Activated naive CD4-positive, alpha-beta T cell treated with anti-CD3 and anti-CD28 coated beads for 36 hours (primary cell): ENCODE data around the gene TRPV5. TPM values are rescaled to one million over a fixed set of nuclear protein-coding genes. Genes with fewer than 3 reads are reported as not detected.

ENCODE experiments used
- CTCF ChIA-PET: fragments of 350-600 bp; sonication (Branson Sonifier 250); formaldehyde crosslinking; loops from one replicate; lab custom pipeline; 2021; ENCODE audit warnings: antibody characterized with exemption; lab: Charles Lee
- DNase-seq: peaks from one replicate; pipeline ENCODE4 v3.0.0-alpha.2; 2020
- H3K27ac Mint-ChIP-seq: one replicate; pipeline ENCODE4 v1.8.0; 2021; ENCODE audit warnings: mild to moderate bottlenecking, mixed read lengths
- H3K27me3 Mint-ChIP-seq: one replicate; pipeline ENCODE4 v1.8.0; 2021; ENCODE audit warnings: low read depth, mixed read lengths
- H3K36me3 Mint-ChIP-seq: one replicate; pipeline ENCODE4 v1.8.0; 2021; ENCODE audit warnings: low read depth, mixed read lengths
- H3K4me1 Mint-ChIP-seq: one replicate; pipeline ENCODE4 v1.8.0; 2021; ENCODE audit warnings: low read depth, mixed read lengths
- H3K4me3 Mint-ChIP-seq: one replicate; pipeline ENCODE4 v1.8.0; 2021; ENCODE audit warnings: mild to moderate bottlenecking, moderate library complexity, mixed read lengths
- H3K9me3 Mint-ChIP-seq: one replicate; pipeline ENCODE4 v1.8.0; 2021; ENCODE audit warnings: mixed read lengths
- intact Hi-C: fragments of 100-400 bp; cut with micrococcal nuclease; formaldehyde crosslinking; loops from one replicate; pipeline ENCODE4 v1.15.1; 2023
- total RNA-seq, 2 experiments: library from RNA; stranded (reverse); gene quantifications; one replicate each; pipeline ENCODE4 v1.2.3, GENCODE V29; 2021

Gene TRPV5
- total RNA-seq, 2 experiments from 2014 or later: not detected

DNA sequence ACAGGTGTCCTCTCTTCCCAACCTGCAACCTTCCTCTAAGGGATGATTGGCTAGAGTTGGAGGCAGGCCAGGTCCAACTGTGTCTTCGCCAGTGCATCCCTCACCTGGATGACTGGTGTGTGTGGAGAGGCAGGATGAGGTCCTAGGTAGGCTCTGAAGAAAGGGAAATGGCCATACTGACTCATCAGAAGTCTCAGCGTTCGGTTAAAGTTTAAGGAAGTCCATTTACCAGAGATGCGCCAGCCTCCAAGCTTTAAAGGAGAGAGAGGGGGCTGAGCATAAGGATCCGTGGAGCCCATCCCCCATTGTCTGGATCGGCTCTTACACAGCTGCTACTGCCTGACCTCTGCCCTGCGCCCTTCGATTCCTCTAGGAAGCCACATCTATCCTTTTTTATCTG, 24.2 kb upstream of the TRPV5 start:
- H3K36me3 Mint-ChIP-seq: no peaks in the 10 kb centered on the region
- no peak overlapping the region for H3K4me3 Mint-ChIP-seq
- no peaks in the 10 kb centered on the region for H3K27me3 Mint-ChIP-seq
- no peak overlapping the region for H3K27ac Mint-ChIP-seq
- no peaks in the 10 kb centered on the region for H3K4me1 Mint-ChIP-seq
- H3K9me3 Mint-ChIP-seq: peaks cover 22% of the 10 kb centered on the region
- CTCF ChIA-PET: interaction anchor here (1.4 kb wide), 1 partner anchor 36 kb away, joined by 4 read pairs; no protein-coding TSS in a partner anchor
- DNase-seq: no peak
- intact Hi-C loops: no loop called here

DNA sequence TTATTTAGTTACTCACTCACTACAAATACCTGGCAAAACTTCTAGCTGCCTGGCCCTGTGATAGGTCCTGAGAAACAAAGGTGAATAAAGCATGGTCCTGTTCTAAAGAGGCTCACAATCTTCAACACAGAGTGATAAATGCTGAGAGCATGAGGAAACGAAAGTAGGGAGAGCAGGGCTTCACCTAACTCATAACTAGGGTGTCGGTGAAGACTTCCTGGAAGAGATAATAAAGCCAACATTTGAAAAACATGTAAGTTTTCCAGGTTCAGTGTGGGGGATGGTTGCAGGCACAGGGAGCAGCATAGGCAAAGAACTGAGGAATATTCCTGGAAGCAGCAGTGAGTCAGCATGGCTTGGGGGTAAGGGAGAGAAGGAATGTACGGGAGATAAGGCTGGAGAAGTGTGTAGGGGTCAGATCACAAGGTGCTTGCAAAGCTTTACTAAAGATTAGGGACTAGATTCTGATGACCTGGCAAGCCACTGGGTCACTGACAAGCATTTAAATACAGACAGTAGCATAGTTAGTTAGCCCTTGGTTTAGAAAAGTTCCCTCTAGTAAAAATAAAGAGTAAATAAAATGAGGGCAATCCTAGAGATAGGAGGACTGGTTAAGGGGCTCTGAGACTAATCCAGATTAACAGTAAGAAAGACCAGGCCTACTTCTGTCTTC, 23.5 kb upstream of the TRPV5 start:
- peaks cover 22% of the 10 kb centered on the region for H3K9me3 Mint-ChIP-seq
- CTCF ChIA-PET: no interaction called here
- DNase-seq: no peak
- no peaks in the 10 kb centered on the region for H3K27me3 Mint-ChIP-seq
- no peaks in the 10 kb centered on the region for H3K4me1 Mint-ChIP-seq
- intact Hi-C loops: no loop called here
- H3K4me3 Mint-ChIP-seq: no peak overlapping the region
- no peak overlapping the region for H3K27ac Mint-ChIP-seq
- H3K36me3 Mint-ChIP-seq: no peaks in the 10 kb centered on the region

DNA sequence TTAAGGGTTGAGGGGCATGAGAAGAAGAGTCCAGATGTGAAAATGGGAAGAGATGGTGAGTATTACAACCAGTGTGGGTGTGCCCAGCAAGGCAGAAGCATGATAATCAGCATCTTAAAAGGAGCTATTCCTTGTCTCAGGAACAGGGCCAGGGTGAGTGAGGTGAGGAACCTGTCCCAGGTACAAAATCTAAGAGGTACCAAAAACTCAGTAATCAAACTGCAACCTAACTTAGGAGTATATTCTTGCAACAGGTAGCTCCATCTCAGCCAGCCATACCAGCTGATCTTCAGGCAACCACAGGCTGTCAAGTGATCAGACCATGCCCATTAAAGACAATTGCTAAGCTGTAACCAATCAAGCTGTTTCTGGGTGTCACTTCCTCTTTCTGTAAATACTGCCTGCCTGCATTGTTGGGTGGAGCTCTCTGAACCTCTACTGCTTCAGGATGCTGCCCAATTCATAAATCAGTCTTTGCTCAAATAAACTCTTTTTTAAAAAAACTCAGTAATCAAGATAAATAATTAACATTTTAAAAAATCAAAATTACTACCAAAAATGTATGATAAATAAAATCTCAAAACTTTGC, 21.2 kb upstream of the TRPV5 start:
- Mint-ChIP-seq H3K4me1 (no peaks in the 10 kb centered on the region), H3K27me3 (peaks cover 2% of the 10 kb centered on the region), H3K4me3 (no peak overlapping the region), H3K36me3 (no peaks in the 10 kb centered on the region), H3K9me3 (peaks cover 22% of the 10 kb centered on the region), H3K27ac (no peak overlapping the region)
- intact Hi-C loops: no loop called here
- DNase-seq: no peak
- CTCF ChIA-PET: no interaction called here

DNA sequence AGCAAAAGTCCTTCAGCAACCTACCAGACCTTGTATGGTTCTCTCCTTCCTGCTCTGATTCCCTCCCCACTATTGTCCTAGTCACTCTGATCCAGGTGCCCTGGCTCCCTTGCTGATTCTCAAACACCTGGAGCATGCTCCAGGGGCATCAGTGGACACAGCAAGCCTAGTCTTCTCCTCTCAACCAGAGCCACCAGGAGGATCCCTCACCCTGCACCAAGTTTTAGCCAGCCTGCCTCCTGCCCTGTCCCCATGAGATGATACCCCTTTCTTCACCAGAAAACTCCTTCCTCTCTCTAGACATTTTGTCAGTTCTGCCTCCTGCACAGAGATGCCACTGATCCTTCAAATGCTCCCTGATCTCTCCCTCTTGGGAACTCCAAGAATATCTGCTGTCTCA, 16.7 kb upstream of the TRPV5 start:
- no peak for DNase-seq
- peaks cover 2% of the 10 kb centered on the region for H3K27me3 Mint-ChIP-seq
- H3K36me3 Mint-ChIP-seq: no peaks in the 10 kb centered on the region
- intact Hi-C loops: no loop called here
- CTCF ChIA-PET: interaction anchor here (1.0 kb wide), 1 partner anchor 53 kb away, joined by 3 read pairs; no protein-coding TSS in a partner anchor
- H3K9me3 Mint-ChIP-seq: peaks cover 11% of the 10 kb centered on the region
- no peak overlapping the region for H3K27ac Mint-ChIP-seq
- no peak overlapping the region for H3K4me3 Mint-ChIP-seq
- no peaks in the 10 kb centered on the region for H3K4me1 Mint-ChIP-seq

DNA sequence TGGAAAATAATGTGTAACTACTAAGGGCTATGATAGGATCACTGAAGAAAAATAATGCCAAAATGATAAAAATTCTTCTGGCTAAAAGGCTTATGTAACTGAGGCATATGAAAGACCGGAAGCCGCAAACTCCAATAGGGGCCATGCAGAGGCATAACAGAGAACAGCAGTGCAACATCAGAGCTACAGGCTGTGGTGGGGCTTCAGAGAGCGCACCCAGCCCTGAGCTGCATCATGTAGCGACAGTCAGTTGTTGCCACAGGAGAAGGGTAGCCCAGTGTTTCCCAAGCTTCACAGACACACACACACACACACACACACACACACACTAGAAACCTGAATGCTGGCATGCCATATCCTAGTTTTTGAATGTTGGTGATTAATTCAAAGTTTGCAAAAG, 15.1 kb upstream of the TRPV5 start:
- H3K9me3 Mint-ChIP-seq: peaks cover under 1% of the 10 kb centered on the region
- H3K36me3 Mint-ChIP-seq: no peaks in the 10 kb centered on the region

DNA sequence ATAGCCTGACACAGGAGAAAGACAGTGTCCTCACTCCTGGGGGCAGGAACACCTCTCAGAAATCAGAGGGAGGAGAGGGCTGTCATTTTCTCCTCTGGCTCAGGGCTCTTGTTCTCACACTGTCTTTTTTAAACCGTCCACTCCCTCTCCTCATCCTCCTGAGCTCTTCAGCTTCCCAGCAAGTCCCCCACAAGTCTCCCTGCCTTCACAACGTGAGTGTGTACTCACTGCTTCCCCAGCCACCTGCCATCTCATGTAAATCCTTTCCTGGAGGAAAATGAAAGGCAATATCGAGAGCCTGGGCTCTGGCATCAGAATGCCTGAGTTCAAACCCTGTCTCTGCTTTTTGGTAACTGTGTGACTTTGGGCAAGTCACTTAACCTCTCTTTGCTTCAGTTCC, 11.5 kb upstream of the TRPV5 start:
- CTCF ChIA-PET: no interaction called here
- Mint-ChIP-seq H3K4me3 (no peak overlapping the region), H3K27ac (no peak overlapping the region), H3K36me3 (no peaks in the 10 kb centered on the region), H3K9me3 (no peaks in the 10 kb centered on the region), H3K4me1 (no peaks in the 10 kb centered on the region), H3K27me3 (peaks cover 3% of the 10 kb centered on the region)
- DNase-seq: no peak
- intact Hi-C loops: no loop called here

More for the DNA sequence above, 15.1 kb upstream of the TRPV5 start:
- Mint-ChIP-seq H3K4me1 (no peaks in the 10 kb centered on the region), H3K27me3 (peaks cover 5% of the 10 kb centered on the region), H3K27ac (no peak overlapping the region), H3K4me3 (no peak overlapping the region)
- CTCF ChIA-PET: no interaction called here
- DNase-seq: no peak
- intact Hi-C loops: no loop called here

DNA sequence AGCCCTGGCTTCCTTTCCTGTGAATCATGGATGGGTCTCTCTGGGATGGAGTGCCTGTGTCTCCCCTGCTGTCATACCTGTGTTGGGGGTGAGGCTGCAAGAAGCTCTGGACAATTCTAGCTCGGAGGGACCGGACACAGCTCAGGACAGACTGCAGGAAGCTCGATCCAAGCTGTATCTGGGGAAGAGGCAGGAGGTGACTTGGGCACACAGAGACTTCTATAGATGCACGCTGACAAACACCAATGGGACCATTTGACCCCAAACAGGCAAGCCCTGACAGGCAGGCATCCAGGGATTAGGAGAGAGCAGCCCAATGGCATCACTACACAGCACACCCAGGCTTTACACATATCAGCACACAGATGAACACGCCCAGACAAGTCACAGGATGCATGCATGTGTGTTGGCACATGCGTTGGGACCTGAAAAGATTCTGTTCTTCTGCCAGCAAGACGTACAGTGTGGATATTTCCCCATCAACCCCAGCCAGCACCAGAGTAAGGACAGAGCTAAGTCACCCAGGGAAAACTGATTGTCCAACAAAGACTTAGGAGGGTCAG, 10.2 kb upstream of the TRPV5 start:
- Mint-ChIP-seq H3K27ac (no peak overlapping the region), H3K36me3 (no peaks in the 10 kb centered on the region), H3K9me3 (no peaks in the 10 kb centered on the region), H3K4me1 (no peaks in the 10 kb centered on the region), H3K4me3 (no peak overlapping the region), H3K27me3 (peaks cover 3% of the 10 kb centered on the region)
- DNase-seq: no peak
- CTCF ChIA-PET: interaction anchor here (0.6 kb wide), 1 partner anchor 17 kb away, joined by 4 read pairs; no protein-coding TSS in a partner anchor
- intact Hi-C loops: no loop called here

DNA sequence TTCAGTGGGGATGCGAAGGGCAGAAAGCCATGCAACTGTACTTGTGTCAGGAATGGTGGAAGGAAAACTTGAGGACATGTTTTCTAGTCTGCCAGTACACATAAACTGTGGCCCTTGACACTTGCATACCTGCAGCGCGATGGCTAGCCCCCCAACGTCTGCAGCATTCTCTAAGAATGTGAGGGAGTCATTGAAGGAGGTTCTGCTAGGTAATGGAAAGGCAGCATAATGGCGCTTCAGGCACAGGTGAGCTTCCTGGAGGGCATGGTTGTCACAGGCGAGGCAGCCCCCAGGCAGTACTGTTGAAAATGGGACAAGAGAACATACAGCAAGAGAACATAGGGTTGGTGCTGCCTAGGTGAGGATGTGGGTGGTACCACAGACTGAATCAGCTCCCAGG, 9.2 kb upstream of the TRPV5 start:
- no peaks in the 10 kb centered on the region for H3K9me3 Mint-ChIP-seq
- CTCF ChIA-PET: no interaction called here
- H3K36me3 Mint-ChIP-seq: no peaks in the 10 kb centered on the region
- peaks cover 3% of the 10 kb centered on the region for H3K27me3 Mint-ChIP-seq
- H3K4me1 Mint-ChIP-seq: no peaks in the 10 kb centered on the region
- DNase-seq: no peak
- intact Hi-C loops: no loop called here
- H3K27ac Mint-ChIP-seq: no peak overlapping the region
- H3K4me3 Mint-ChIP-seq: no peak overlapping the region

DNA sequence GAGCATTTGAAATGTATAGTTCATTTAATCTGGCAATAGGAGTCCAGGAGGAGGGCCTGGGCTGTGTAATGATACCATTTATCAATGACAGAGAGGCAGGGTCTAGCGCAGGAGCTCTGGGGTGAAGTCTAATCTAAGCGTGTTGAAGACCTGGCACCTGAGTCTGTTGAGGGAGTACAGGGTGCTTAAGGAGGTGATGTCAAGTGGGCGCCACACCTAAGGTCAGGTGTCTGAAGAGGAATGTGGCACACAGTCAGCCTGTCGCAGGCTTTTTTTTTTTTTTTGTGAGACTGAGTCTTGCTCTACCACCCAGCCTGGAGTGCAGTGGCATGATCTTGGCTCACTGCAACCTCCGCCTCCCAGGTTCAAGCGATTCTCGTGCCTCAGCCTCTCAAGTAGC, 8.0 kb upstream of the TRPV5 start:
- Mint-ChIP-seq H3K27me3 (peaks cover 3% of the 10 kb centered on the region), H3K27ac (no peak overlapping the region), H3K4me3 (no peak overlapping the region), H3K36me3 (no peaks in the 10 kb centered on the region), H3K9me3 (no peaks in the 10 kb centered on the region), H3K4me1 (no peaks in the 10 kb centered on the region)
- DNase-seq: no peak
- CTCF ChIA-PET: no interaction called here
- intact Hi-C loops: no loop called here

DNA sequence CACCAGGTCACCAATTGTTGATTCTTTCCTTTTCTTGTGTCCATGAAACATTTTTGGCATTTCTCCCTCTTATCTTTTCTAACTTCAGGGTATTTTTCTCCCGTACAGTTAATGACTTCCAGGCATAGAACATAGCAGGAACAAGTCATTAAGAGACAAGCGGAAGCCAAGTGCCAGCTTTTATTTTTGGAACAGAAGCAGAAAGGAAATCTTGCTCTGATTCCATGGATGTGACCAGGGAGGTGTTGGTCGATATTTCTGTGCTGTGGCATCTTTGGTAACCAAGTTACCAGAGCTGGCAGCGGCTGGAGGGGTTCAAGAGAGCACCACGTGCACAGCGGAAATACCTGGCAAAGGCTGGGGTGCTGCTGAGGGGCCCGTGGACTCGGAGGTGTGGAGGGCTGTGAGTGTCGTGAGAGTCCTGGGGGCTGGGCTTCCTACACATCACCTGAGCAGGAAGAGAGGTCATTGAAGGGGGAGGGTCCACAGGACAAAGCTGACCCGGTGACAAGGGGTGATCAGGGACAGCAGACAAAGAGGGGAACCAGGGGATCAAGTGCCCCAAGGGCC, 7.5 kb upstream of the TRPV5 start:
- Mint-ChIP-seq H3K9me3 (no peaks in the 10 kb centered on the region), H3K4me3 (no peak overlapping the region), H3K27me3 (peaks cover 3% of the 10 kb centered on the region), H3K36me3 (no peaks in the 10 kb centered on the region), H3K4me1 (no peaks in the 10 kb centered on the region), H3K27ac (no peak overlapping the region)
- CTCF ChIA-PET: no interaction called here
- intact Hi-C loops: no loop called here
- DNase-seq: no peak

DNA sequence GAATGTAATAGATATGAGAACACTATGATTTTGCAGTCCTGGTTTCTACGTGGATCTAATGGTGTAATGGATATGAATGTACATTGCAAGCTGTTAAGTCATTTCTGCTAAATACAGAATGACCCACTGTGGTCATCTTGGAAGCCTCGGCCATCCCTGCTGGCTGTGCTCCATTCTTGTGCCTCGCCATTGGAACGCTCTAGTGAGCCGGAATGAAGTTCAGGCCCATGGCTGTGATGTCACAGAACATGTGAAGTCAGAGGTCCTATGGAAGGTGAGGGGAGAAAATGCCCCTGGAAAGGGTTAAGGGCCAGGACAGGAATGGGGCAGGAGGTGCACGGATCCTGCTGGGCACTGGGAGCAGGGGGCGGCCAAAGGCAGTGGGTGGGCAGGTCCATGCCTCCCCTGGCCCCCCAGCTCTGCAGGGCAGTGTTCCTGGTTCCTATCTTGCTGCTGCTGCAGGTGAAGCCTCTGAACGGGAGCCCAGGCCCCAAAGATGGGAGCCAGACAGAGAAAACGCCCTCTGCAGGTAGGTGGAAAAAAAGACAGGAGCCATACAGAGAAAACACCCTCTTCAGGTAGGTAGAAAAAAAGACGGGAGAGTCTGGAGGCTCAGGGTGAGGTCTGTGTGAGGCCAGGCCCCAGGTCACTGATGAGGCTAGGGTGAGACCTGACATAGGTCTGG, 5.8 kb upstream of the TRPV5 start, which contains the start of gene LLCFC1:
TSS of gene LLCFC1 (plus strand) at position 259 of the 685 bp plus-strand sequence. CDS start at position 397, 138 bp downstream.
- Mint-ChIP-seq H3K4me1 (no peaks in the 10 kb centered on the region), H3K27me3 (no peaks in the 10 kb centered on the region), H3K27ac (no peak within 1 kb of the TSS), H3K36me3 (no peaks in the 10 kb centered on the region), H3K9me3 (no peaks in the 10 kb centered on the region), H3K4me3 (no peak within 1 kb of the TSS)
- DNase-seq: peak; percentile 20
- CTCF ChIA-PET: interaction anchor here (0.6 to 1.3 kb wide), 2 partner anchors 12 to 313 kb away, joined by 3 to 5 read pairs; no protein-coding TSS in a partner anchor
- intact Hi-C loops: loop anchor here (1.0 kb wide), 1 partner anchor 85 kb away; no protein-coding TSS in a partner anchor

DNA sequence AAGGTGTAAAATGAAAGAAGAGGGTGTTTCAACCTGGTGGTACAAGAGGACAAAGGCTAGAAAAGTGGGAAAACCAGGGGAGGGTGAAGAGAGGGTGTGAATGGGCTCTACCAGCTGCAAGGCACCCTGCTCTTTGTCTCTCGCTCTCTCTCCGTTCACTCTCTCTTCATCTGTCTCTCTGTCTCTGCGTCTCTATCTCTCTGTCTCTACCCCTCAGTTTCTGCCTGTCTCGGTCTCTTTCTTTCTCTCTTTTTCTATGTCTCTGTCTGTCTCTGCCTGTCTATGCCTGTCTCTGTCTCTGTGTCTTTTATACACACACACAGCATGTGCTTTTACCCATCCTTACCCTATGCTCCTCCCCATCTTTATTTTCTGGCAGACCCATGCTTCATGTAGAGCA, 5.1 kb upstream of the TRPV5 start:
- intact Hi-C loops: loop anchor here (1.0 kb wide), 1 partner anchor 84 kb away; no protein-coding TSS in a partner anchor
- H3K27ac Mint-ChIP-seq: no peak overlapping the region
- CTCF ChIA-PET: no interaction called here

More for the DNA sequence above, 5.1 kb upstream of the TRPV5 start:
- Mint-ChIP-seq H3K4me3 (no peak overlapping the region), H3K36me3 (no peaks in the 10 kb centered on the region), H3K9me3 (no peaks in the 10 kb centered on the region), H3K27me3 (no peaks in the 10 kb centered on the region), H3K4me1 (no peaks in the 10 kb centered on the region)
- DNase-seq: no peak
